H1 (cell line): ENCODE results near the gene OR7G2. TPM values are rescaled to one million over a fixed set of nuclear protein-coding genes. Genes with fewer than 3 reads are reported as not detected.

Source experiments
- CHD7 ChIP-seq: fragments of 300-600 bp; sonication (generic); IDR thresholded peaks from 2 replicates; pipeline ENCODE4 v1.7.1; 2012; ENCODE audit warnings: low read length, moderate library complexity, mild to moderate bottlenecking, inconsistent platforms; ENCODE audit not compliant: insufficient replicate concordance
- polyA plus RNA-seq, 7 experiments: library from polyadenylated mRNA; depleted of rRNA in 3 of 7; stranded (reverse) in 5 of 7; unstranded in 2 of 7; fragments of >200 nt in 5 of 7; fragments of 200-250 nt in 2 of 7; gene quantifications; 1 replicate in 5 of 7; 2 replicates in 1 of 7; 4 replicates in 1 of 7; pipeline versions ENCODE4 v1.2.1 to v1.2.3, GENCODE V29; 2011 to 2013; ENCODE audit warnings: missing spikeins in 2 of 7, mixed read lengths in 2 of 7
- total RNA-seq: library from RNA; stranded (reverse); fragmentation: NEBNext Ultra II Directional; extraction: Animal tissue kit (Norgen Biotek cat#: 25700); gene quantifications from 2 replicates; pipeline ENCODE4 v1.2.1, GENCODE V29; 2021

Gene OR7G2
- total and polyA plus RNA-seq, 2 of the 8 experiments (the other 6 are each of a cell fraction or from before 2014, with no cell fraction given), result not detected

GRCh38 chr19:9115307-9115813 is 8.1 kb upstream of the OR7G2 start, which contains the start of gene OR7G1 (continued):
- no peak for TF ChIP-seq CHD7
- TF ChIP-seq, all 59 proteins: peak for 0
